WTC11 (cell line): ENCODE data around the gene MYO5B.

Experiments
- ATF3 ChIP-seq: sonication (generic); formaldehyde crosslinking; conservative IDR thresholded peaks from 2 replicates; pipeline ENCODE4 v1.8.1; 2022; ENCODE audit warnings: mild to moderate bottlenecking, missing genetic modification reagents
- CTCF ChIP-seq: fragments of 200-600 bp; IDR thresholded peaks from 2 replicates; pipeline ENCODE4 v1.8.0; 2022; ENCODE audit warnings: antibody characterized with exemption
- ETV6 ChIP-seq: sonication (generic); formaldehyde crosslinking; IDR thresholded peaks from 2 replicates; pipeline ENCODE4 v1.8.1; 2022; ENCODE audit warnings: mild to moderate bottlenecking, missing genetic modification reagents
- HMGXB4 ChIP-seq: sonication (generic); formaldehyde crosslinking; IDR thresholded peaks from 2 replicates; pipeline ENCODE4 v1.8.1; 2023; ENCODE audit warnings: mild to moderate bottlenecking, moderate library complexity, missing genetic modification reagents
- JUN ChIP-seq: sonication (generic); formaldehyde crosslinking; IDR thresholded peaks from 2 replicates; pipeline ENCODE4 v1.8.0; 2023; ENCODE audit warnings: mild to moderate bottlenecking, missing genetic modification reagents
- MXD4 ChIP-seq: fragments of 250-450 bp; sonication (Bioruptor Pico); IDR thresholded peaks from 2 replicates; pipeline ENCODE4 v1.8.0; 2021; ENCODE audit warnings: mild to moderate bottlenecking, moderate library complexity, borderline replicate concordance
- MYBL2 ChIP-seq: sonication (generic); formaldehyde crosslinking; IDR thresholded peaks from 2 replicates; pipeline ENCODE4 v1.8.1; 2023; ENCODE audit warnings: mild to moderate bottlenecking, moderate library complexity, missing genetic modification reagents
- NR2C2 ChIP-seq: sonication (generic); formaldehyde crosslinking; IDR thresholded peaks from 2 replicates; pipeline ENCODE4 v1.8.0; 2022; ENCODE audit warnings: mild to moderate bottlenecking, missing genetic modification reagents
- SOX15 ChIP-seq: fragments of 250-450 bp; sonication (Bioruptor Pico); IDR thresholded peaks from 2 replicates; pipeline ENCODE4 v1.9.0; 2021; ENCODE audit warnings: mild to moderate bottlenecking

- TF ChIP-seq CTCF (no peak), HMGXB4 (no peak), JUN (CRISPR knock-in tag) (no peak), NR2C2 (CRISPR knock-in tag) (no peak), MXD4 (CRISPR knock-in tag) (no peak), ATF3 (no peak), SOX15 (CRISPR knock-in tag) (no peak), MYBL2 (CRISPR knock-in tag) (no peak), ETV6 (CRISPR knock-in tag) (no peak)
These were observed 51.1 kb downstream of the MYO5B start for GRCh38 chr18:50143886-50144285.
